NK-92 treated with Interleukin-12 subunit alpha and Interleukin-12 subunit beta, amount 100 ng/mL, for 24 hours (cell line): Measurements from ENCODE around the gene GNRH2.
"Not testable (repeated sequence)": the region's sequence is repeated elsewhere in the genome, so short reads cannot be mapped to it uniquely, and the experiment has no call there.

Experiments
- DNase-seq: peaks from one replicate; lab custom pipeline; 2025; lab: John Stamatoyannopoulos, UW

Gene GNRH2

DNA sequence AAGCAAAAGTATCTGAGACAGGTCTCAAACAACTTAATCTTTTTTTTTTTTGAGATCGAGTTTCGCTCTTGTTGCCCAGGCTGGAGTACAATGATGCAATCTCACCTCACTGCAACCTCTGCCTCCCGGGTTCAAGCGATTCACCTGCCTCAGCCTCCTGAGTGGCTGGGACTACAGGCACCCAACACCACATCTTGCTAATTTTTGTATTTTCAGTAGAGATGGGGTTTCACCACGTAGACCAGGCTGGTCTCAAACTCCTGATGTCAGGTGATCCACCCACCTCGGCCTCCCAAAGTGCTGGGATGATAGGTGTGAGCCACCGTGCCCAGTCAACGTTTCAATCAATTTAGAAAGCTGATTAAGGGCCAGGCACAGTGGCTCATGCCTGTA, 29.8 kb downstream of the GNRH2 start:
- DNase-seq: not testable (repeated sequence)

GRCh38 chr20:3074812-3075211, 31.4 kb downstream of the GNRH2 start:
- DNase-seq: no peak

- not testable (repeated sequence) for DNase-seq
Observed at GRCh38 chr20:3075315-3075714, 31.9 kb downstream of the GNRH2 start.

GRCh38 chr20:3077618-3078134, 34.3 kb downstream of the GNRH2 start:
- DNase-seq: no peak

GRCh38 chr20:3080939-3081388, 37.5 kb downstream of the GNRH2 start:
- DNase-seq: no peak

DNA sequence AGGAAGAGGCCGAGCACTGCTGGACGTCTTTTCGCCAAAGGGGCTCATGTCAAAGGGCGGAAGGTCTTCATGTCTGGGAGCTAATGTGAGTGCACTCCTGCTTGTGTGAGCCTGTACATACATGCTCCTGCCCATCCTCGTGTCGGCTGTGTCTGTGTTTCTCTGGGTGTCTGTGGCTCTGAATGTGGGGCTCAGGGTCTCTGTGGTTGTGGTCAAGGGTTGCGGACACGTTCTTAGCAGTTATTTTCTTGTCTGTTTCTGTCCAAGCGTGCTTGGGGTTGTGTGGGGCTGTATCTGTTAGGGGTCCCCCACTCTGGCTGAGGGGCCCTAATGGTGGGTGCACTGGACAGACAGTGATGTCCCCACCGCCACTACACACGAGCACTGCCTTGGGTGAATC, 38.2 kb downstream of the GNRH2 start:
- no peak for DNase-seq

GRCh38 chr20:3082306-3082951, 39.0 kb downstream of the GNRH2 start:
- no peak for DNase-seq

DNA sequence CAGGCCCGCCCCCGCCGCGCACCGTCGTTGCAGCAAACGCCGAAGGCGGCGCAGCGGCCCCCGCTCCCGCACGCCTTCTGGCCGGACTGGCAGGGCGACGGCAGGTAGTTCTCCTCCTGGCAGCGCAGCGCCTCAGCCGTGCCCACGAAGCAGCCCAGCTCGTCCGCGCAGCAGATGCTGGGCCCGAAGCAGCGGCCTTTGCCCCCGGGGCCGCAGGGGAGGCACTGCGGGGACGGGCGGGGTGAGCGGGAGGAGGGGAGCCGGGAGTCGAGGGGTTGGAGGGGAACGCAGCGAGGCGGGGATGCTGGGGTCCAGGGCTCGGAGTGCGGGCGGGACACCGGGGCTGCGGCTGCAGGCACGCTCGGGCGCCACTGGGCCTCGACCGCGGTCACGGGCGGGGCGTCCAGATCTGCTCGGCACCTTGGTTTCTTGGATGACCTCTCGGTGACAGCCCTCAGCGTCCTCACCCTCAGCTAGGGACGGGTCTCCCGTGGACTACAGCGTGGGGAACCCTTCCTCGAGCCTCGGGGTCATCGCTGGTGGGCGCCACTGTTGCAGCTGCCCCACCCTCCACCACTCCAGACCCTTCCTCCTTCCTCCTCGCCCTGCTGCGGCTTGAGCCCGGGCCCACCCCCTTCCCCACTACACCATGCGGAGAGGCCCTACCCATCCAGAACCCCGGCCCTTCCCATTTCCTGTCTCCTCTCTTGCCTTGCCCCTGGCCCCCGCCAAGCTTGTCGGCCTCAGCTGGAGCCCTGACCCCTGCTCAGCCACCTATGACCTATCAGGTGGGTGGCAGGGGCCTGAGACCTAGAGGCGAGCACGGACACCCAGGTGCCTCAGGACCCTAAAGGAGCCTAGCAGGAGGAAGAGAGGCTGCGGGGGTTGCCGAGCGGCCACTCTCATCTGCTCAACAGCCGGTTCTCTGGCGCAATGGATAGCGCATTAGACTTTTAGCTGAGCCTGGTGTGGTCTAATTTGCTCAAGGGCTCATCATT, 39.8 kb downstream of the GNRH2 start:
- DNase-seq: no peak

DNA sequence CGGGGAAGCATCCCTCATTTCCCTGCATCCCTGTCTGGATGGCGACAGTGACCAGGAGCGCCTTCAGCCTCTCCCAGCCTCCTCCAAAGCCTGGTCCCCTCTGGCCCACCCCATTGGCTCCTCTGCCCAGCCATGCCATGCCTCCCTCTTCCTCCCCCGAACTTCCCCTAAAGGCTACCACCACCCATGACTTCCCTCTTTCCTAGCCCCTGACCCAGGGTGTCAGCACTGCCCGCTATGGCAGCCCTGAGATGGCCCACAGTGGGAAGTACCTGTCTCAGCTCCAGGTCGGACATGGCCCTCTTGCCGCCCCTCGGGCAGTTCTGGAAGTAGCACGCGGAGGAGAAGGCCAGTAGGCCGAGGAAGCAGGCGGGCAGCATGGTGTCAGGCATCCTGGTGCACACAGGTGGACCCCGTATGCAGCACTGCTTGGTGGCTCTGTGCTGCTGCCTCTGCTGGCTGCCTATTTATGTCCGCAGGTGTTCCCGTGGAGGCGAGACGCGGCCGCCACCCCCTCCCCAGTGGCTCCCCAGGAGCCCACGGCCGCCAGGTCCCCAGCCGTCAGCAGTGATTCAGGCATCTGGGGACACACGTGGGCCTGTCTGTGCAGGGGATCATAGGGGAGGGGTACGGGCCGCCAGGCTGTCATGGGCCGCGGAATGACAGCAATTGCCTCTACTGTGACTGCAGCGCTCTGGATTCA, 41.0 kb downstream of the GNRH2 start, which contains the start of gene AVP:
TSS of gene AVP (minus strand) at position 442 of the 703 bp plus-strand sequence. CDS start at position 392, 50 bp downstream.
- DNase-seq: no peak

GRCh38 chr20:3084986-3085360, 41.6 kb downstream of the GNRH2 start:
- DNase-seq: no peak

GRCh38 chr20:3085571-3086072, 42.2 kb downstream of the GNRH2 start:
- no peak for DNase-seq

DNA sequence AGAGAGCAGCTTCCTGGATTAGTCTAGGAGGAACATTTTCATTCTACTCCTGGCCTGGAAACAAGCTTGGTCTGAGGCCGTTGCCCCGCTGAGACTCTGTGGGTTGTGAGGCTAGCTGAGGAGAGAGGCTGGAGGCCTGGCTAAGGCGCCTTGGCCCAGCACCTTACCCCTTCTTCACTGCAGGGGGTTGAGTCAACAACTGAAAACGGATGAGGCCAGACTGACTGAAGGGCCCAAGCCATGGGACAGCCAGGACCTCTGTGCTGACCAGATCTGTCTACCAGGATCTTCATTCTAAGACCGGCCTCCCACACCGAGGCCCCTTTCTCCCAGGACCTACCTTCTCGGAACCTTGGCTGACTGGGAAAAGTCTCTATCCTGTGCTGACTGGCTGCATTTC, 44.6 kb downstream of the GNRH2 start:
- no peak for DNase-seq

DNA sequence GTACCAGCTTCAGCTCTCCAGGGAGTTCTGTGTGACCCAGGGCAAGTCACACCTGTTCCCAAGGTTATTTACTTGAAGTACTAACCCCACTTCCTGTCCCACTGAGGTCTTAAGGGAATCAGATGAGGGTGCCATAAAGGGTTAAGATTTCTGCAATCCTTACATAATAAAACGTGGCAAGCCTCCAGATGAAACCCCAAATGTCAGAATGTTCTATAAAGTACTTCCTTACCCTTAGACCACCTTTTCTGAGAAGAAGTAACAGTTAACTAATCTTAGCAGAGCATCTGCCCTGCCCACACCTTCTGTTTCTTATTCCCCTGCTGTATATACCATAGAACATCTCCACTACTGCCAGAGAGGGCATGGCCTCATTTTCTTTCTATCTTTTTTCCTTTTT, 47.1 kb downstream of the GNRH2 start:
- DNase-seq: no peak

- DNase-seq: no peak
Observed at GRCh38 chr20:3092611-3093379, 49.4 kb downstream of the GNRH2 start.

DNA sequence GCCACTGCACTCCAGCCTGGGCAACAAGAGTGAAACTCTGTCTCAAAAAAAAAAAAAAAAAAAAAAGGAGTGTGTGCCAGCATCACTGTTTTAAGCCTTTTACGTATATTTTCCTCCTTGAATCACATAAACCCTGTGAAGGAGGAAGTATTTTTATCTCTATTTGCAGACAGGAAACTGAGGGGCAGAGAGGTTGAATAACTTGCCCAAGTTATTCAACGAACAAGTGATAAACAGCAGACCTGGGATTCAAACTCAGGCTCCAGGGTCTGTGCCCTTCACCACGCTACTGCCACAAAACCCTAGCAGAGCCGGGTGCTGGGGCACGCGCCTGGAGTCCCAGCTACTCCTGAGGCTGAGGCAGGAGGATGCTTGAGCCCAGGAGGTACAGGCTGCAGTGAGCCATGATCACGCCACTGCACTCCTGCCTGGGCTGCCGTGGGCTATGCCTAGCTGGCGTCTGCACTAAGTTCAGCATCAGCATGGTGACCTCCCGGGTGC, 50.5 kb downstream of the GNRH2 start:
- no peak for DNase-seq

- no peak for DNase-seq
Observed at GRCh38 chr20:3094848-3095629, 51.6 kb downstream of the GNRH2 start.
